Measurements from ENCODE around the gene CABP4.

DNA sequence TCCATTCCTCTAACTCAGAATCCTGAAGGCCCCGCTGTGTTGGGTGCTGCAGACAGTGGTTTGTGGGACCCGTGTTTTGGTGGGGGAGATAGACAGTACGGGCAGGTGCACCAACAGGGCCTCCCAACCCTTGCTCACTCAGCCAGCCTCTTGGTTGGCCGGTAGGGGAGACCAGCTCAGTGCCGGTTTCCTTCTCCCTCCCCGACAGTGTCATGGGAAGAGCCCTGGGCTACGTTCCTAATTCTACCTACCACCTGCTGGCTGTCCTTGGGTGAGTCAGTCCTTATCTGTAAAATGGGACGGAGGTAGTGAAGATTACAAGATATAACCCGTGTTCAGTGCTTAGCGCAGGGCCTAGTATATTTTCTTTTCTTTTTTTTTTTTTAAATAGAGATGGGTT is 8.0 kb downstream of the CABP4 start:
- TF ChIP-seq, protein P1, sequence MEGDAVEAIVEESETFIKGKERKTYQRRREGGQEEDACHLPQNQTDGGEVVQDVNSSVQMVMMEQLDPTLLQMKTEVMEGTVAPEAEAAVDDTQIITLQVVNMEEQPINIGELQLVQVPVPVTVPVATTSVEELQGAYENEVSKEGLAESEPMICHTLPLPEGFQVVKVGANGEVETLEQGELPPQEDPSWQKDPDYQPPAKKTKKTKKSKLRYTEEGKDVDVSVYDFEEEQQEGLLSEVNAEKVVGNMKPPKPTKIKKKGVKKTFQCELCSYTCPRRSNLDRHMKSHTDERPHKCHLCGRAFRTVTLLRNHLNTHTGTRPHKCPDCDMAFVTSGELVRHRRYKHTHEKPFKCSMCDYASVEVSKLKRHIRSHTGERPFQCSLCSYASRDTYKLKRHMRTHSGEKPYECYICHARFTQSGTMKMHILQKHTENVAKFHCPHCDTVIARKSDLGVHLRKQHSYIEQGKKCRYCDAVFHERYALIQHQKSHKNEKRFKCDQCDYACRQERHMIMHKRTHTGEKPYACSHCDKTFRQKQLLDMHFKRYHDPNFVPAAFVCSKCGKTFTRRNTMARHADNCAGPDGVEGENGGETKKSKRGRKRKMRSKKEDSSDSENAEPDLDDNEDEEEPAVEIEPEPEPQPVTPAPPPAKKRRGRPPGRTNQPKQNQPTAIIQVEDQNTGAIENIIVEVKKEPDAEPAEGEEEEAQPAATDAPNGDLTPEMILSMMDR (IDR thresholded peaks at IDR 0.05; ENCODE audit: low read length), result no peak
- no peak for TF ChIP-seq EZH2 (IDR thresholded peaks at IDR 0.05; ENCODE audit: borderline replicate concordance, low read length)
